ENCODE data around the gene STARD7.

Gene STARD7

GRCh38 chr2:96233880-96234316, 25.3 kb upstream of the STARD7 start:
- Histone ChIP-seq H3K9ac (ENCODE audit: low read depth, low read length, poor library complexity, severe bottlenecking) (no peak overlapping the region), H3K4me1 (ENCODE audit: insufficient read depth, low read length, poor library complexity, severe bottlenecking) (no peaks in the 10 kb centered on the region), H3K36me3 (ENCODE audit: insufficient read depth, low read length) (no peaks in the 10 kb centered on the region; the same call in 1 of the 2 replicates), H3K4me2 (ENCODE audit: low read depth, low read length, poor library complexity, severe bottlenecking) (no peak overlapping the region), H2AFZ (ENCODE audit: low read length) (no peak overlapping the region), H3K4me3 (ENCODE audit: low read length, poor library complexity, severe bottlenecking) (no peak overlapping the region), H4K20me1 (ENCODE audit: insufficient read depth, low read length, poor library complexity, severe bottlenecking) (no peaks in the 10 kb centered on the region), H3K9me2 (replicated peaks; ENCODE audit: low read depth, low read length) (no peaks in the 10 kb centered on the region), H3K79me2 (ENCODE audit: insufficient read depth, low read length) (no peaks in the 10 kb centered on the region), H3K27me3 (ENCODE audit: insufficient read depth, low read length, poor library complexity, severe bottlenecking) (no peaks in the 10 kb centered on the region), H3F3A (ENCODE audit: low read depth) (no peaks in the 10 kb centered on the region), H3K9me3 (ENCODE audit: insufficient read depth, low read depth, low read length) (no peaks in the 10 kb centered on the region)
- TF ChIP-seq, protein P1, sequence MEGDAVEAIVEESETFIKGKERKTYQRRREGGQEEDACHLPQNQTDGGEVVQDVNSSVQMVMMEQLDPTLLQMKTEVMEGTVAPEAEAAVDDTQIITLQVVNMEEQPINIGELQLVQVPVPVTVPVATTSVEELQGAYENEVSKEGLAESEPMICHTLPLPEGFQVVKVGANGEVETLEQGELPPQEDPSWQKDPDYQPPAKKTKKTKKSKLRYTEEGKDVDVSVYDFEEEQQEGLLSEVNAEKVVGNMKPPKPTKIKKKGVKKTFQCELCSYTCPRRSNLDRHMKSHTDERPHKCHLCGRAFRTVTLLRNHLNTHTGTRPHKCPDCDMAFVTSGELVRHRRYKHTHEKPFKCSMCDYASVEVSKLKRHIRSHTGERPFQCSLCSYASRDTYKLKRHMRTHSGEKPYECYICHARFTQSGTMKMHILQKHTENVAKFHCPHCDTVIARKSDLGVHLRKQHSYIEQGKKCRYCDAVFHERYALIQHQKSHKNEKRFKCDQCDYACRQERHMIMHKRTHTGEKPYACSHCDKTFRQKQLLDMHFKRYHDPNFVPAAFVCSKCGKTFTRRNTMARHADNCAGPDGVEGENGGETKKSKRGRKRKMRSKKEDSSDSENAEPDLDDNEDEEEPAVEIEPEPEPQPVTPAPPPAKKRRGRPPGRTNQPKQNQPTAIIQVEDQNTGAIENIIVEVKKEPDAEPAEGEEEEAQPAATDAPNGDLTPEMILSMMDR (conservative IDR thresholded peaks at IDR 0.05; ENCODE audit: low read length), result no peak; the same call in 1 of the 2 replicates
- TF ChIP-seq EZH2phosphoT487 (IDR thresholded peaks at IDR 0.05; ENCODE audit: borderline replicate concordance), result no peak

DNA sequence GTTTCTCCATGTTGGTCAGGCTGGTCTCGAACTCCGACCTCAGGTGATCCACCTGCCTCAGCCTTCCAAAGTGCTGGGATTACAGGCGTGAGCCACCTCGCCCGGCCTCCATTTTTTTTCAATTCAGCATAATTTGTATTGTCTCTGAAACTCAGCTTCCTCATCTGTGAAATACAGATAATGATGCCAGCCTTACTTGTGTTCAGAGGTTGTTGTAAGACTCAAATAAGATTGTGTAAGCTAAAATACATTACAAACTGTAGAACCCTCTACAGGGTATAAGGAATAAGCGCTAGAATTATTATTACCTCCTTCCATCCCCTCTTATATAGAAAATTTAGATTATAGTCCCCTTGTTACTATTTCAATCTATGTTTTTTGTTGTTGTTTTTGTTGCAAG, 24.8 kb upstream of the STARD7 start:
- no peak overlapping the region for H3K4me2 ChIP-seq (ENCODE audit: low read depth, low read length, poor library complexity, severe bottlenecking)
- no peak overlapping the region for H2AFZ ChIP-seq (ENCODE audit: low read length)

DNA sequence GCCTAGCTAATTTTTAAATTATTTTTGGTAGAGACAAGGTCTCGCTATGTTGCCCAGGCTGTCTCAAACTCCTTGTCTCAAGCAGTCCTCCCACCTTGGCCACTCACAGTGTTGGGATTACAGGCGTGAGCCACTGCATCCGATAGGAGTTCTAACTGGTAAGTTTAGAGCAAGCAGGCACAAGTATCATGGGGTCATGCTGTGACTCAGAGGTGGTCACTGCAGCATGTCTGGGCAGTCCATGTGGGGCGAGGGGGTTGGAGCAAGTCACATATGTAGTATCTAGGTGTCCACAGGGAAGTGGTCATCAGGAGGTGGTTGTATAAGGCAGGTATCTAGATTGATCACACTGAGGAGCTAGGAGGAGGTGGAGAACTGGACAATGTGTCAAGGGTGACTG, 22.7 kb upstream of the STARD7 start:
- Histone ChIP-seq H3K79me2 (ENCODE audit: insufficient read depth, low read length) (no peaks in the 10 kb centered on the region), H3K9me2 (replicated peaks; ENCODE audit: low read depth, low read length) (no peaks in the 10 kb centered on the region), H3K27me3 (ENCODE audit: insufficient read depth, low read length, poor library complexity, severe bottlenecking) (no peaks in the 10 kb centered on the region), H3K4me2 (ENCODE audit: low read depth, low read length, poor library complexity, severe bottlenecking) (no peak overlapping the region), H4K20me1 (ENCODE audit: insufficient read depth, low read length, poor library complexity, severe bottlenecking) (no peaks in the 10 kb centered on the region), H3K9ac (ENCODE audit: low read depth, low read length, poor library complexity, severe bottlenecking) (no peak overlapping the region), H2AFZ (ENCODE audit: low read length) (no peak overlapping the region), H3K36me3 (ENCODE audit: insufficient read depth, low read length) (no peaks in the 10 kb centered on the region), H3K4me3 (ENCODE audit: low read length, poor library complexity, severe bottlenecking) (no peak overlapping the region), H3F3A (ENCODE audit: low read depth) (no peaks in the 10 kb centered on the region), H3K9me3 (ENCODE audit: insufficient read depth, low read depth, low read length) (no peaks in the 10 kb centered on the region), H3K4me1 (ENCODE audit: insufficient read depth, low read length, poor library complexity, severe bottlenecking) (no peaks in the 10 kb centered on the region)
- no peak for TF ChIP-seq EZH2phosphoT487 (IDR thresholded peaks at IDR 0.05; ENCODE audit: borderline replicate concordance)
- TF ChIP-seq, protein P1 (conservative IDR thresholded peaks at IDR 0.05; ENCODE audit: low read length), result no peak

More for the DNA sequence above, 24.8 kb upstream of the STARD7 start:
- Histone ChIP-seq H3K9me2 (replicated peaks; ENCODE audit: low read depth, low read length) (no peaks in the 10 kb centered on the region), H3K27me3 (ENCODE audit: insufficient read depth, low read length, poor library complexity, severe bottlenecking) (no peaks in the 10 kb centered on the region), H3K79me2 (ENCODE audit: insufficient read depth, low read length) (no peaks in the 10 kb centered on the region), H3F3A (ENCODE audit: low read depth) (no peaks in the 10 kb centered on the region), H3K4me3 (ENCODE audit: low read length, poor library complexity, severe bottlenecking) (no peak overlapping the region), H3K4me1 (ENCODE audit: insufficient read depth, low read length, poor library complexity, severe bottlenecking) (no peaks in the 10 kb centered on the region), H3K36me3 (ENCODE audit: insufficient read depth, low read length) (no peaks in the 10 kb centered on the region; the same call in 1 of the 2 replicates), H3K9ac (ENCODE audit: low read depth, low read length, poor library complexity, severe bottlenecking) (no peak overlapping the region), H3K9me3 (ENCODE audit: insufficient read depth, low read depth, low read length) (no peaks in the 10 kb centered on the region), H4K20me1 (ENCODE audit: insufficient read depth, low read length, poor library complexity, severe bottlenecking) (no peaks in the 10 kb centered on the region)
- TF ChIP-seq, protein P1 (conservative IDR thresholded peaks at IDR 0.05; ENCODE audit: low read length), result no peak
- TF ChIP-seq EZH2phosphoT487 (IDR thresholded peaks at IDR 0.05; ENCODE audit: borderline replicate concordance), result no peak

Data from Loucy (cell line).